PFSK-1 (cell line): ENCODE measurements around the gene VCAM1.

Source experiments
- FOXP2 ChIP-seq: optimal IDR thresholded peaks from 2 replicates; pipeline ENCODE3; 2011; ENCODE audit warnings: borderline replicate concordance, control low read depth, inconsistent platforms; ENCODE audit not compliant: insufficient read depth; ENCODE audit errors: extremely low read length, extremely low read depth
- POLR2AphosphoS5 ChIP-seq: IDR thresholded peaks from 2 replicates; pipeline ENCODE4 v1.6.1; 2012; ENCODE audit warnings: low read depth, mild to moderate bottlenecking, control low read depth, low read length, moderate library complexity
- REST ChIP-seq, 2 experiments: IDR thresholded peaks; 2 replicates each; pipeline versions ENCODE4 v1.6.1 to v1.8.0; 2011 to 2012; ENCODE audit warnings: low read depth in 2 of 2, low read length in 2 of 2, control low read depth in 1 of 2, inconsistent platforms in 1 of 2, mild to moderate bottlenecking in 1 of 2, moderate library complexity in 1 of 2; ENCODE audit not compliant: insufficient read depth in 1 of 2
- SIN3A ChIP-seq: IDR thresholded peaks from 2 replicates; pipeline ENCODE4 v1.6.1; 2012; ENCODE audit warnings: mild to moderate bottlenecking, low read length, moderate library complexity, borderline replicate concordance; ENCODE audit not compliant: insufficient read depth
- TAF1 ChIP-seq: IDR thresholded peaks from 2 replicates; pipeline ENCODE4 v1.6.1; 2012; ENCODE audit warnings: low read length, control low read depth, borderline replicate concordance; ENCODE audit not compliant: insufficient read depth

VCAM1 gene

GRCh38 chr1:100699744-100700143, 19.8 kb upstream of the VCAM1 start:
- TF ChIP-seq POLR2AphosphoS5 (no peak), FOXP2 (no peak), SIN3A (no peak), TAF1 (no peak), REST (IDR thresholded peaks at IDR 0.05; ENCODE audit: insufficient read depth in 1 of 2, low read depth in 2 of 2, low read length in 2 of 2) (no peak)

- TF ChIP-seq POLR2AphosphoS5 (no peak), TAF1 (no peak), FOXP2 (no peak), REST (IDR thresholded peaks at IDR 0.05; ENCODE audit: insufficient read depth in 1 of 2, low read depth in 2 of 2, low read length in 2 of 2) (no peak), SIN3A (no peak)
Measured at GRCh38 chr1:100700586-100700985, 19.0 kb upstream of the VCAM1 start.

GRCh38 chr1:100703052-100703451, 16.5 kb upstream of the VCAM1 start:
- TF ChIP-seq SIN3A, result no peak
- TF ChIP-seq POLR2AphosphoS5, result no peak
- no peak for TF ChIP-seq REST (IDR thresholded peaks at IDR 0.05; ENCODE audit: insufficient read depth in 1 of 2, low read depth in 2 of 2, low read length in 2 of 2)
- no peak for TF ChIP-seq TAF1
- no peak for TF ChIP-seq FOXP2

DNA sequence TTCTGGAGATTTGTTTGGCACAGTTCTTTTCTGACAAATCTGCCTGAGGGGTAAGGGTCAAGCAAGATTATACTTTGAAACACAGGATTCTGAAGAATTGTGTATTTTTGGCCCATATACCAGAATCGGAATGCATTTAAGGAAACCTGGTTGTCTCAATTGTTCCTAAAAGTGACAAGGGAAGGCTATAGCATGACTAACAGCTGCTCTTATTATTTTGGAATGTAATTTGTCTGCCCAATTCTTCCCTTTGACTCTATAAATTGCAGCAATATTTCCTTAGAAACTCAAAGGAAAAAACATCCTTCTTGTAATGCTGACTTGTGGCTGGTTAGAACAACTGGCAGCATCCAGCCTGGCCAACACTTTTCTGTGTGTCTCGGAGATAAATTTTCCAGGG, 15.8 kb upstream of the VCAM1 start:
- TF ChIP-seq POLR2AphosphoS5 (no peak), REST (IDR thresholded peaks at IDR 0.05; ENCODE audit: insufficient read depth in 1 of 2, low read depth in 2 of 2, low read length in 2 of 2) (no peak), SIN3A (no peak), FOXP2 (no peak), TAF1 (no peak)

DNA sequence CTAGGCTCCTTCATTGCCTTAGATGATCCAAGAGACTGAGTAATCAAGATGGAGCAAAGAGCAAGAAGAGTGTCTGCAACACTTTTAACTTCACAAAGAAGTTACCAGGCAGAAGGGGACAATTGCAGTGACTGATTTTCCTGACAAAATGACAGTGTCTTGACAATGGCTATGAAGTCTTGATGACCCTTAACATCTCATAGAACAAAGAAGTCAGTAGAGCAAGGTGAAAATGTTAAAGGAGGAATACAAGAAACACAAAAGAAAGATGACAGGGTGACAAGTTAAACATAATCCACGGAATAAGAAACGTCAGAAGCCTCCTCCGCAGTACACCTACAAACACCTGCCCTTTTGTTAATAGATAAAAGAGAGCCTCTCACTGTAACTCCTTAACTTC, 15.1 kb upstream of the VCAM1 start:
- no peak for TF ChIP-seq POLR2AphosphoS5
- TF ChIP-seq REST (IDR thresholded peaks at IDR 0.05; ENCODE audit: insufficient read depth in 1 of 2, low read depth in 2 of 2, low read length in 2 of 2), result no peak
- no peak for TF ChIP-seq FOXP2
- no peak for TF ChIP-seq SIN3A
- no peak for TF ChIP-seq TAF1
